ENCODE data around the gene OGFOD1.

The OGFOD1 gene

GRCh38 chr16:56421313-56421712 lies 30.0 kb upstream of the OGFOD1 start:
- TF ChIP-seq, protein P1, sequence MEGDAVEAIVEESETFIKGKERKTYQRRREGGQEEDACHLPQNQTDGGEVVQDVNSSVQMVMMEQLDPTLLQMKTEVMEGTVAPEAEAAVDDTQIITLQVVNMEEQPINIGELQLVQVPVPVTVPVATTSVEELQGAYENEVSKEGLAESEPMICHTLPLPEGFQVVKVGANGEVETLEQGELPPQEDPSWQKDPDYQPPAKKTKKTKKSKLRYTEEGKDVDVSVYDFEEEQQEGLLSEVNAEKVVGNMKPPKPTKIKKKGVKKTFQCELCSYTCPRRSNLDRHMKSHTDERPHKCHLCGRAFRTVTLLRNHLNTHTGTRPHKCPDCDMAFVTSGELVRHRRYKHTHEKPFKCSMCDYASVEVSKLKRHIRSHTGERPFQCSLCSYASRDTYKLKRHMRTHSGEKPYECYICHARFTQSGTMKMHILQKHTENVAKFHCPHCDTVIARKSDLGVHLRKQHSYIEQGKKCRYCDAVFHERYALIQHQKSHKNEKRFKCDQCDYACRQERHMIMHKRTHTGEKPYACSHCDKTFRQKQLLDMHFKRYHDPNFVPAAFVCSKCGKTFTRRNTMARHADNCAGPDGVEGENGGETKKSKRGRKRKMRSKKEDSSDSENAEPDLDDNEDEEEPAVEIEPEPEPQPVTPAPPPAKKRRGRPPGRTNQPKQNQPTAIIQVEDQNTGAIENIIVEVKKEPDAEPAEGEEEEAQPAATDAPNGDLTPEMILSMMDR (conservative IDR thresholded peaks at IDR 0.05; ENCODE audit: low read length): no peak
- TF ChIP-seq EZH2phosphoT487 (IDR thresholded peaks at IDR 0.05; ENCODE audit: borderline replicate concordance): no peak
- H3F3A ChIP-seq (ENCODE audit: low read depth): no peaks in the 10 kb centered on the region
- H3K9ac ChIP-seq (ENCODE audit: low read depth, low read length, poor library complexity, severe bottlenecking): peak overlapping the region; percentile 79

GRCh38 chr16:56421976-56422669 lies 29.2 kb upstream of the OGFOD1 start:
- peak overlapping the region; percentile 82 for H3K4me3 ChIP-seq (ENCODE audit: low read length, poor library complexity, severe bottlenecking)
- peaks cover 5% of the 10 kb centered on the region; the same call in 1 of the 2 replicates for H3F3A ChIP-seq (ENCODE audit: low read depth)
- H3K9ac ChIP-seq (ENCODE audit: low read depth, low read length, poor library complexity, severe bottlenecking): peak overlapping the region; percentile 79
- no peaks in the 10 kb centered on the region for H3K9me2 ChIP-seq (replicated peaks; ENCODE audit: low read depth, low read length)
- H3K36me3 ChIP-seq (ENCODE audit: insufficient read depth, low read length): no peaks in the 10 kb centered on the region
- H3K4me2 ChIP-seq (ENCODE audit: low read depth, low read length, poor library complexity, severe bottlenecking): peak overlapping the region; percentile 86
- peaks cover 42% of the 10 kb centered on the region for H3K4me1 ChIP-seq (ENCODE audit: insufficient read depth, low read length, poor library complexity, severe bottlenecking)
- peaks cover 66% of the 10 kb centered on the region for H3K79me2 ChIP-seq (ENCODE audit: insufficient read depth, low read length)
- TF ChIP-seq EZH2phosphoT487 (IDR thresholded peaks at IDR 0.05; ENCODE audit: borderline replicate concordance): no peak
- TF ChIP-seq, protein P1 (conservative IDR thresholded peaks at IDR 0.05; ENCODE audit: low read length): no peak
- no peaks in the 10 kb centered on the region for H3K27me3 ChIP-seq (ENCODE audit: insufficient read depth, low read length, poor library complexity, severe bottlenecking)
- peaks cover 43% of the 10 kb centered on the region for H4K20me1 ChIP-seq (ENCODE audit: insufficient read depth, low read length, poor library complexity, severe bottlenecking)
- H2AFZ ChIP-seq (ENCODE audit: low read length): no peak overlapping the region
- no peaks in the 10 kb centered on the region for H3K9me3 ChIP-seq (ENCODE audit: insufficient read depth, low read depth, low read length)

More at GRCh38 chr16:56421313-56421712, 30.0 kb upstream of the OGFOD1 start:
- Histone ChIP-seq H2AFZ (ENCODE audit: low read length) (no peak overlapping the region), H3K27me3 (ENCODE audit: insufficient read depth, low read length, poor library complexity, severe bottlenecking) (no peaks in the 10 kb centered on the region), H3K4me1 (ENCODE audit: insufficient read depth, low read length, poor library complexity, severe bottlenecking) (peaks cover 42% of the 10 kb centered on the region), H3K4me2 (ENCODE audit: low read depth, low read length, poor library complexity, severe bottlenecking) (peak overlapping the region; percentile 86), H3K36me3 (ENCODE audit: insufficient read depth, low read length) (no peaks in the 10 kb centered on the region), H3K79me2 (ENCODE audit: insufficient read depth, low read length) (peaks cover 73% of the 10 kb centered on the region), H3K9me3 (ENCODE audit: insufficient read depth, low read depth, low read length) (no peaks in the 10 kb centered on the region), H4K20me1 (ENCODE audit: insufficient read depth, low read length, poor library complexity, severe bottlenecking) (peaks cover 49% of the 10 kb centered on the region), H3K9me2 (replicated peaks; ENCODE audit: low read depth, low read length) (no peaks in the 10 kb centered on the region), H3K4me3 (ENCODE audit: low read length, poor library complexity, severe bottlenecking) (peak overlapping the region; percentile 82)

DNA sequence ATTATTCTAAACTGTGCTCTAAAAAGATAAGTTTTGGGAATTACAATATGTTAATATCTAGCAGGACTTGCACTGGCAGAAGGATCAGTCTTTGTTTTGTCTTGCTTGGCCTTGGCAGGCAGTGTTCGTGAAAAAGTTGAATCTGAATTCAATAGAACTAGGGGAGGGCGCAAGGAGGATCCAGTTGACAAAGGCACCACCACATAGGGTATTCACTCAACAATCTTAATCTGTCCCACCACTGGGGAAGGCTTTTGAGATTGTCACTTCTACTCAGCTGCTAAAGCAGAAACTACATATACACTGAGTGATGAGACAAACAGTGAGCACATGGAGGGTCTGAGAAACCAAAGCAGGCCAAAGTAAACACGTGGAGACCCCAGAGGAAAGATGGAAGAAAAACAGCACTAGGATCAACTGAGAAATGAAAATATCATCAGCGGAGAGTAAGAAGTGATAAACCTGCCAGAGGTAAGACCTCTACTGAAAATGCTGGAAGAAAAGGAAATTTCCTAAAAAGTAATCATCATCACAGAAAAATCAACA lies 28.4 kb upstream of the OGFOD1 start:
- Histone ChIP-seq H3K9ac (ENCODE audit: low read depth, low read length, poor library complexity, severe bottlenecking) (peak overlapping the region; percentile 79), H3K4me3 (ENCODE audit: low read length, poor library complexity, severe bottlenecking) (peak overlapping the region; percentile 82)

More for the DNA sequence above, 28.4 kb upstream of the OGFOD1 start:
- no peaks in the 10 kb centered on the region for H3K9me3 ChIP-seq (ENCODE audit: insufficient read depth, low read depth, low read length)
- no peaks in the 10 kb centered on the region for H3K27me3 ChIP-seq (ENCODE audit: insufficient read depth, low read length, poor library complexity, severe bottlenecking)
- H3F3A ChIP-seq (ENCODE audit: low read depth): peaks cover 7% of the 10 kb centered on the region; the same call in 1 of the 2 replicates
- peak overlapping the region; percentile 86 for H3K4me2 ChIP-seq (ENCODE audit: low read depth, low read length, poor library complexity, severe bottlenecking)
- no peak overlapping the region for H2AFZ ChIP-seq (ENCODE audit: low read length)
- no peaks in the 10 kb centered on the region for H3K9me2 ChIP-seq (replicated peaks; ENCODE audit: low read depth, low read length)
- peaks cover 42% of the 10 kb centered on the region for H3K4me1 ChIP-seq (ENCODE audit: insufficient read depth, low read length, poor library complexity, severe bottlenecking)
- H3K79me2 ChIP-seq (ENCODE audit: insufficient read depth, low read length): peaks cover 57% of the 10 kb centered on the region
- H3K36me3 ChIP-seq (ENCODE audit: insufficient read depth, low read length): no peaks in the 10 kb centered on the region
- no peak for TF ChIP-seq EZH2phosphoT487 (IDR thresholded peaks at IDR 0.05; ENCODE audit: borderline replicate concordance)
- TF ChIP-seq, protein P1 (conservative IDR thresholded peaks at IDR 0.05; ENCODE audit: low read length): no peak
- H4K20me1 ChIP-seq (ENCODE audit: insufficient read depth, low read length, poor library complexity, severe bottlenecking): peaks cover 40% of the 10 kb centered on the region

Data from Loucy (cell line).